GM19324 (cell line): ENCODE results near the gene ERC2.

ENCODE experiments used
- ATAC-seq: cut with Tn5 transposase; IDR thresholded peaks from one replicate; pipeline ENCODE4 v1.9.1; 2021; ENCODE audit warnings: mild to moderate bottlenecking, moderate library complexity; ENCODE audit not compliant: unreplicated experiment, low FRiP score

ERC2 gene

DNA sequence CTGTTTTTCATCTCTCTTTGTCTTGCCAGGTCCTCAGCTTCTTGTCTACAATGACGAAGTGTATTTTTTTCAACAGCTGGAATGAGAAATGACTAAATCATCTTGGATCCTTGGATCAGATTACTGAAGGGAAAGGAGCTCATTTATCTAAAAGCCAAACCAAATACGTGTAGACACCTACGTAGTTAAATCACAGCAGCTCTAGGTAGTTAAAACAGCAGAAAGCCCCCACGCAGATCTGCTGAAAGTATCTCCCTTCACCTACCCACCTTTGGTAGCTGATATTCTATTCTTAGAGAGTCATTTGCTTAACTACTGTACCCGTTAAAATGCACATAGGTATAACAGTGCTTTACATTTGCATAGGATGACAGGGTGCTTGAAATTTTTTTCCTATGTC is 875.7 kb downstream of the ERC2 start:
- no peak for ATAC-seq

DNA sequence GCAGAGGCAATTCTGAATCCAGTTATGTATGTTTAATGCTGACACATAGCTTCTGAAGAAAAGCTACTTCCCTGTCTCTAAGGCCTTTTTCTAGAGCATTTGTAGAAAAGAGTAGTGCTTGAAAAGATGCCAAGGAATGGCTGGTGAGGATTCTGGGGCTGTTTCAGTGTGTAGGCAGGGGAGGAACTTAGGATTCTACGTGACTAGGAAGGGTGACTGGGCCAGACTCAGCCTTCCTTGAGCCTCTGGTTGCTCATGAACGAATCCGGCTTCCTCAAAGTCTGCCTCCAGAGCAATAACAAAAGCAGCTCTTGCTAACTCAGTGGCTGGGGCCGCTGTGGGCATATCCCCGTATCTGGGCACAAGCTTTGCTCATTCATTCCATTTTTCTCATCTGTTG is 876.4 kb downstream of the ERC2 start:
- ATAC-seq, result no peak

DNA sequence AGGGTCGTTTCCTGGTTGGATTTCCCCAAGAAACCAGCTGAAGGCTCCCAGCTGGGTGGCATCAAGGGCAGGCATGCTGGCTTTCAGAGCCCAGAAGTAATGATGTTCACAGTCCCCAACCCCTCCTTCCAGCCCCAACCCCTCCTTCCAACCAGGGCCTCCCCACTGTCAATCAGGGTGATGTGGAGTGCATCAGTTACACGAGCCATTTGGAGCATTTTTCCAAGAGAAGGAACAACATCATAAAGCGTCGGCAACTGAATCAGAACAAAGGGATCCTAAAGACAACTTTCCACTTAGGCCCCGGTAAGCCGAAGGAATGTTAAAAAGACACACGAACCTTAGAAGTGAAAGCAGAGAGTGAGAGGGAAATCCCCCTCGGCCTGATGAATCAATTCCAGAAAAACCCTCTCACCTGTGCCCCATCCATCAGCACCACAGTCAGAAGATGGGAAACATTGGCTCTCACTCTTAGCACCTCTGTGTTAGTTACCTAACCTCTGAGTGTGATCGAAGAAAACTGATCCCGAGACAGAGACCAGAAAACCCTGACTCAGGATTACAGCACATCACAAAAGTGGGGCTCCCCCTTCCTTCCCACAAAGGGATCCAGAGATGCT is 880.0 kb downstream of the ERC2 start:
- no peak for ATAC-seq

DNA sequence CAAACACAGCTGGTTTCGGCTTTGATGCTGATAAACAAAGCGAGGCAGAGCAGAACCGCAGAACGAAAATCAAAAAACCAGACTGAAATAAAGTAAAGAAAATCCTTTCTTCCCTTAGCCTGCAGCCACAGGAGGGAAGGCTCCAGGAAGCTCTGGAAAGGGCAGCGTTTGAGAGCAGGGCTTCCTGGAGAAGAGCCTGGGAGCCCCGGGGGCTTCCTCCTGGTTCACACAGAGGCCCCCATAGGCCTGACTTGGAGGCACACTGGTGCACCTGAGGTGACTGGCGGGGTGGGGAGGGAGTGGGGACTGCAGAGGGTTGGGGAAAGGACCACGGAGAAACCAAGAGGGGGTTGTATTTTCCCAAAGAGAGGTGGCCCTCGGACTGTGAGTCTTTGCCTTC is 882.4 kb downstream of the ERC2 start:
- ATAC-seq, result no peak

DNA sequence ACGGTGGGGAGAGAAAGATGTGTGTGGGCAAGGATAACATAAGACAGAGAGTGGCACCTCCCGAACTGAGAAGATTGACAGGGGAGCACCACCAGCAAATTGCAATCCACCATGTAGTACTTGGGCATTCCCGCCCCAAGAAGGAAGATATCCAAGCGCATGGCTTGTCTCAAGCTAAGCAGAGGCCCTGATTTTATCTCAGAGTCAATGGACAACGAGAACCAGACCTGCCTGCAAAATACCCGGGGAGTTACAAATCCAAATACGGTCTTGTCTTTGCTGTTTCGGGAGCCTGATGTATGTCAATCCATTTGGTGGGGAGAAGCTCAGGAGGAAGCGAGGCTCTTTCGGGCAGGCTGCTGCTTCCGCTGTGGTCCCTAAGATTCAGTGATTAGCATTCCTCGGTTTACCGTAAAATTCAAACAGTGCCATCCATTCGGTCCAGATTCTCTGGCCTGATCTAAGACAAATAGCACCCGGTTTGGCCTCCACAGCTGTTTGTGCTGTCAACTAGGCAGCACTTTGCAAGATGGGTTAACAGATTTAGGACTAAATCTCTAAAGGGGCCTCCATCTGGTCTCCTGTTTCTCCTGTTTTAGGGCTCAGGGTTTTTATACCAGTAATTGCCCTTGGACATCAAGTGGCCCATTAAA is 883.4 kb downstream of the ERC2 start:
- ATAC-seq, result no peak

DNA sequence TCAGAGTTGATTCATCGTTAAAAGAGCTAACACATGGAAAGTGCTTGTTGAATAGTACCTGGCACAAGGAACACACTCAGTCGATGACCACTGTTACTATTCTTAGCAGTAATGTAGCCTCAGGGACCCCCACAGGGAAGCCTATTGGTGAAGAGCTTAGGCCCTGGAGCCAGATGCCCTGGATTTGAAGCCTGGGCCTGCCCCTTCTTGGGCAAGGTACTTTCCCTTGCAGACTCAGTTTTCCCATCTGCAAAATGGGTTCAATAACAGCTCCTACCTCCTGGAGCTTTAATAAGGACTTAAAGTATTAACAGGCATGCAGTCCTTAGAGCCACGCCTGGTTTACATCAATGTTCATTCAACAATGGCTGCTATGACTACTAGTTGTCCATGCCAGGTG is 884.2 kb downstream of the ERC2 start:
- no peak for ATAC-seq

DNA sequence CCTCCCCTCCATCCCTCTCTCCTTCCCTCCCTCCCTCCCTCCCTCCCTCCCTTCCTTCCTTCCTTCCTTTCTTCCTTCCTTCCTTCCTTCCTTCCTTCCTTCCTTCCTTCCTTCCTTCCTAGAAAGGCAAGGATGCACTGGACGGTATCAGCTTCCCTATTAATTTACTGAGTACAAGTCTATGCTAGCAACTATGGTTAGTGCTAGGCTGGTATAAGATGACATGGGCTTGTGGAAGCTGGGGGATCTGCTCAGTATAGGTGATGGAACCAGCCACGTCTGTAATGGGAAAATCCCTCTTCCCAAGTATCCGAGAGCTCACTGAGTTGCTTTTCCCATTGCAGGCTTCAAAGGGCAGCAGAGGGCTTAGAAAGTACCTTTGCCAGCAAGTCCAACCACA is 884.8 kb downstream of the ERC2 start:
- no peak for ATAC-seq

DNA sequence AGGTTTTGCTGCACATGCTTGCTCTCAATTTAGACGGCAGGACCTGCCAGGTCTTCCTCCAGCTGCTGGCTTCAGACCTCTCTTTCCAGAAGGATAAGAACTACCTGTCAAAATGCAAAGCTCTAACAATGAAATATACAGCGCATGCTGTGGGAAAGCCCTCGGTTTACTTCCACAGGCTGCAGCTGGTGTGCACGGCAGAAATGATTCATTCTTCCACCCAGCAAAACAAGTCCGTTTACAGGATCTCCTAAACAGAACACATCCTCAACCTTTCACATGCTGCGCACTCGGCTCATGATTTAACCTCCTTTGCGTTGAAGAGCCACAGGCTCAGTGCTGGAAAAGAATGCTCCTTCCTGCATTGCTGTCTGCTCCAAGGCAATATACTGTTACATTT is 888.8 kb downstream of the ERC2 start:
- ATAC-seq, result no peak

DNA sequence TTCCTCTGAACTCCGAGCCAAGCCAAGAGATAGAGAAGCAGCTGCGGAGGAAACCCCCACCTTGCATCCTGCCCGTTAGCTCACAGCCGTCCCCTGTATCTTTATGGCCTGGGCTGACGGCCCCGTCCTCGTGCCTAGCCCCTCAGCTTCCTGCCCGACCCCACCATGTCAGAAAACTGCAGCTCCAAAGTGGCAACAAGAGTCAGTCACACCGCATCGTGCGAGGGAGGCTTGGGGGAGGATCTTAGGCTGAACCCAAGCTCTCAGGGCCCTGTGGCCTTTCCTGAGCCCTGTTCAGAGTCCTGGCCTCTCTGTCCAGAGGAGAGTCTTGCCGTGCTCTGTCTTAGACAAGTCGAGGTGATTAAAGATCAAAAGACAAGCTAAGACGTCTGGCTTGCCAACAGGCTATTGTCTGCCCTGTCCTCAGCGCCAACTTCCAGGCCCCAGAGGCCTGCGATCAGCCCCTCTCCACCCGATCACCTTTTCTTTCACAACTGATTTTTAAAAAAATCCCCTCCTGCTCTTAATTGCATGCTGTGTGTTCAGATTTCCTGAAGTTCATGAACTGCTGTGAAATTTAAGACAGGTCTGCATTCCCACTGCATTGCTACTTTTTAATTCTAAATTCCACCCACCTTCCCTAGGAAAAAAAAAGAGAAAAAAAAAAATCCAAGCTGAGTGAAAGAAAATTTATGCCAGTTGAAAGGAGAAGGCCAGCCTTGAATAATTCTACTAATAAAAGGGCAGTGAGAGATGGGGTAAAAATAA is 891.5 kb downstream of the ERC2 start:
- no peak for ATAC-seq

DNA sequence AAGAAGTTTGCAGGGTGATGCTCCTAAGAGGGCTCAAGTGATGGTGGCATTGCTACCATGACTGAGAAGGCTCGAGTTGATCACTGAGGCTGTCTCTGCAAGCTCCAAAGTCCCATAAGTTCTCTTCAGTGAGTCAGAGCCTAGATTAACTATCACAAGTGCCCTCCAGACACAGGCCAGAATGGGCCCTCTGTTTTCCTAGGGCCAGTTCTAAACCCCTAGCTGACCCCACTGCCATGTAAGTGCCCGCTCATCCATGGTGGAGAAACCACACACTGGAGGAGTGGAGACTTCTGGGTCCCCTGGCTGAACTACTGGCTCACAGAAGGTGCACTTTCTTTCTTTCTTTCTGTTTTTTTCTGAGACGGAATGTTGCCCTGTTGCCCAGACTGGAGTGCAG is 893.6 kb downstream of the ERC2 start:
- ATAC-seq, result no peak

DNA sequence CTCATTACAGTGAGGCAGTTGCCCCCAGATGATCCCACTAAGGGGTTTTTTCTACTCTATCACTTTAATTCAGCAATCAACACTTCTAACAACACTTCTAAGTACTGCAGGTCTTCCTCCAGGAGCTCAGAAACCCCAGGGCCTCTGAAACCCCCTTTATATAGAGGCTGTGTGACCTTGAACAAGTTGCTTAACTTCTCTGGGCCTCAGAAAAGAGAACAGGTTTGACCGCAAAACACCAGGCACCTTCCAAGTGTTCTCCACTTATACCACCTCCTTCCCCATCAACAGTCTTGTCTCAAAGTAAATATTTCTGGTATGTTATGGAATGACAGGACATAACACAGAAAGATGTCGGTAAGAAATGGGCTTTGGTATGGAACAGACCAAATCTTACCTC is 895.5 kb downstream of the ERC2 start:
- ATAC-seq, result no peak

DNA sequence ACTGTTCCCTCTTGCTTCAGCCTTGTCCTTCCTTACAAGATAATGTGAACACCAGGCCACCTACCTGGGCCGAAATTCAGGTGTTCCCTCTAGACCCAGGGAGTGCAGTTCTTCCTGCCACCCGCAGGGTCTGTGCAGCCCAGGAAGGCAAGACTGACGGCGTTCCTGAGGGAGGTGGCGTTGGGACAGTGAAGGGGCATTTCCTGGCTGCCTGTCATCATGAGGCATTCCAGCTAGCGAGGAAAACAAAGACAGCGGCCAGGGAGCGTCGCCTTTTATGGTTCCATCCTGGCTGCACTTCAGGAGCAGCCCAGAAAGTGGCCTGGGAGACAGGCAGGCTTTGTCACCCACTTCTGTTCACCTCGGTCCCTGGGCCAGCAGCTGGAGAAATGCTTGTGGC is 896.4 kb downstream of the ERC2 start:
- no peak for ATAC-seq

DNA sequence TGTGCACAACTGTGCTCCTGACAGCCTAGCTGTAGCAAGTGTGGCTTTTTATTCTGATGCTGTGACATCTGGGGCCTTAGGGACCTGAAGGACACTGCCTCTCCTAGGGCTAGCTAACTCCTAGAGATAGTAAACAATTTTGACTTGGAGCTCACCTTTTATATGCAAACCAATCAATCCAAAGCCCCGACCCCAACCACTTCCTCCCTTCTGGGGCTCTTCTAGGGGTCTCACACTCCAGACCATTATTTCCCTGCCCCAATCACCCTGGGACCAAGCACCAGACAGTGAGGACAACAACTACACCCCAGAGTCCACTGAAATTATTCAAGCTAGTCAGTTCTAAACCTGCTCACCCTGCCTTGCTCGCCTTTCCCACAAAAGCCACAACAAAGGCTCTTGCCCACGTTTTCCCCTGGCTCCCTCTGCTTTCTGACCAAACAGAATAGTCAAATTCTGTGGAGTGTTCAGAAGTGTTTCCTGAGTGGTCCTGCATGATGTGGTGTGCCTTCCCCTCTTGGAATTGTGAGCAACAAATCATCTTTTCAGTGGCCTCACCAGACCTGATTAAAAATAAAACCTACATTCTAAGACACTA is 897.0 kb downstream of the ERC2 start:
- no peak for ATAC-seq

DNA sequence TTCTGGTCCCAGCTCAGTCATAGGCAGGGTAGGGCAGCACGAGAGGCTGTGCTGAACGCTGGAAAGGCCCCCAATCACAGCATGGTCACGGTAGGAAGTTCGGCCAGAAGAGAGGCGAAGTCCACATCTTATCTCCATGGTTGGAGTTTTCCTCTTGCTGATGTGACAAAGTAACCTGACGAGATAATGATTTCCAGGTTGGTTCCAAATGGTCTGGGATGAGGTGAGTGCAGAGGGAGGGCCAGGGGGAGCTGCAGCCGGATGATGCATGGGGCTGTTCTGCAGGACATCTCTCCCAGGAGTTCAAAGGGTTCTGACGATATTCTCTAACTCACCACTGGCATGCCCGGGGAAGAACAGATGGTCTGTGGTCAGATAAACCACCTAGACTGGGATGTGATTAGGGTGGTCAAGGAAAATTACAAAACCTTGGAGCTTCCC is 898.0 kb downstream of the ERC2 start:
- no peak for ATAC-seq

DNA sequence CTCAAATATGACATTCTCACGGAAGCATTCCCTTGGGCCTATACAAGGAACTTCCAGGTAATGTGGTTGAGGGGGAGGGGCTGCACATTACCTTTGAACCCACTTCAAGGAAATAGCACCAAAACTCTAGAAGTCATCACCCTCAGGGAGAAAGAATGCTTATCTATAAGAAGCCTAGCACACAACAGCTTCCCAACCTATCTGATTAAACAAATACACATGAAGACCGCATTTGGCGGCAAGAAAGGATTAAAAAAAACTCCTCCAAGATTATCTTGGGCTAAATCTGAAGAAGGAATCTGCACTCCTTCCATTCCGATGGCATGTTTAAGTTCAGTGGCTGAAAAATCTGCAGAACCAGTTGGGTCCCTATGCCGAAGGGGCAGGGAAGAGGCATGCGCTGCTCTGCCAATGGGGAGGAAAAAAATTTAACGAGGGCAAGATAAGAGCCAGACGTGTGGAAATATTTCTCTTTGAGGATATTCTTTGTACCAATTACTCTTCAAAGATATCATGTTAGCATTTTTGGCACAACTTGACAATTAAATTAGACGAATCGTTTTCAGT is 899.2 kb downstream of the ERC2 start:
- ATAC-seq, result no peak

DNA sequence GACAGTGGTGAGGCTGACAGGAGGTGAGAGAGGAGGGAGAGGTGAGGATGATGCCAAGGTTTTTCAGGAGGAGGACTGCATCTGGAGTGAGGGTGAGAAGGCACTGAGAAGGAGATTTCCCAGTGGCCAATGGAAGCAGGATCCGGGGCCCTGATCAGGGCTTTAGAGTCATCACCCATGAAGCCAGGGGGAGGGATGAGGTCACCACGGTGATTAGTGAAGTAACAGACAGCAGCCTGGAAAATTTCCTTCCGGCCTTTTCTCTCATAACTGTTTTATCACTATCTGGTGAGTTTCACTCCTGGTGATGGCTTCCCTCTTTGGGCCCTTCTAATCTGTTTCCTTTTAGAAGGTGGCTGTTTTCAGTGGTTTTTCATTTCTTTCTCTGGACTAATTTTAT is 900.7 kb downstream of the ERC2 start:
- no peak for ATAC-seq

DNA sequence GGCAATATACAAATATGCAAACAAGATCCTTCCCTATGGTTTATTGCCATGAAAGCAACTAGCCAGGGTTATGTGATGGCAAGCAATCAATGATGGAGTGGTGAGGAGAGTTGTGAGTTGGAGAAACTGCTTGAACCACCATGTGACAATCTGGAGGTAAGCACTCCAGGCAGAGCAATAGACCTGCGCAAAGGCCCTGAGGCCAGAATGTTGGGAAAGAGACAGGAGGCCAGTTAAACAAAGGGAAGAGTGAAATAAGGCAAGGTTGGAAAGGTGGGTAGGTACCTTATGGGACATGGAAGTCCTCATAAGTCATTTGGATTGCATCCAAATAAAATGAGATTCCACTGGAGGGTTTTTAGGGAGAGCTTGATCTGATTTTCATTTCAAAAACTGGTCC is 901.1 kb downstream of the ERC2 start:
- no peak for ATAC-seq

DNA sequence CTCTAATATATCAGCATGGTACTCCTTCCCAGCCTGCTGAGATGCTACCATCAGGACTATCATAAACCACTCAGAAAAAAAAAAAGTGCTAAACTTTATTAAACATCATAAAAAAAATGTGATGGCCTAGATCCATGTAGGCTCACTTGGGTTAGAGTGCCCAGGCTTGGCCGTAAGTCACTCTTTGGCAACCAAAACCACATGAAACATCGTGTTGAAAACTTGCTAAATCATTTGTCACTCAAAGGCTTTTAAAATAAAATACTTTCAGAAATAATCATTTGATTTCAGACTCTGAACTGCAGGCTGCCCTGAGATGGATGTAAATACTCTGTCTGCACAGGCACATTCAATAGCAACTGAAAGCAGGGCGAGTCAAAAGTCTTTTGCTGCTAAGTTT is 902.7 kb downstream of the ERC2 start:
- no peak for ATAC-seq

DNA sequence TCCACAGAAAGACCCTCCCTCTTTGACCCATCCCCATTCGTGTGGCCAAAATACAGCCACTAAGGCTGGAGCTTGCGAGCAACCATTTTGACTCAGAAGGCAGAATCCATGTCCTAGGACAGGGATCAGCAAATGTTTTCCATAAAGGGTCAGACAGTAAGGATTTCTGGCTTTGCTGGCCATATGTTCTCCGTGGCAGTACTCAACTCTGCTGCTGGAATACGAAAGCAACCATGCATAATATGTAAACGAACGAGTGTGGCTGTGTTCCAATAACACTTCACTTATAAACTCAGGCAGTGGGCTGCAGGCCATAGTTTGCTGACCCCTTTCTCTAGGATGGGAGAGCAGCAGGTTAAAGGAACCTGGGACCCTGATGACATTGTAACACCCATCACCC is 903.5 kb downstream of the ERC2 start:
- no peak for ATAC-seq

DNA sequence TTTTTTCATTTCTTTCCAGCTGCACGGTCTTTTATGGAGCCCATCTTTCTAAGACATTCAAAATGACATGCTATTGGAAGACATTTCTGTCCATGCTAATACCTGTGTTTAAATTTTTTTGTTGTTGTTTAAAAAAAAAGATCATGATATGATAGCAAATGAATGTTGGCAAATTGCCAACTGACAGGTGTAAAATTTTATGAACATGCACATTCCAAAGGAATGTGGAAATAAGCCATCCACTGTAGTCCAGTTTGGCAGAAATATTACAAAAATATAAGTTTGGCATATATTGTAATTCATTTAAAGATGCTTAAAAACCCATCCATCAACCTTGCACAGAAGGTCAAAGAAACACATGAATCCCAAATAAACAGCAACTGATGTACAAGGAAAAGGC is 905.6 kb downstream of the ERC2 start:
- ATAC-seq, result no peak
